ENCODE data around the gene STRIP2. TPM values are rescaled to one million over a fixed set of nuclear protein-coding genes. Genes with fewer than 3 reads are reported as not detected.

STRIP2 gene
- total RNA-seq, 1 donor from 2014 or later = 0.73 TPM

DNA sequence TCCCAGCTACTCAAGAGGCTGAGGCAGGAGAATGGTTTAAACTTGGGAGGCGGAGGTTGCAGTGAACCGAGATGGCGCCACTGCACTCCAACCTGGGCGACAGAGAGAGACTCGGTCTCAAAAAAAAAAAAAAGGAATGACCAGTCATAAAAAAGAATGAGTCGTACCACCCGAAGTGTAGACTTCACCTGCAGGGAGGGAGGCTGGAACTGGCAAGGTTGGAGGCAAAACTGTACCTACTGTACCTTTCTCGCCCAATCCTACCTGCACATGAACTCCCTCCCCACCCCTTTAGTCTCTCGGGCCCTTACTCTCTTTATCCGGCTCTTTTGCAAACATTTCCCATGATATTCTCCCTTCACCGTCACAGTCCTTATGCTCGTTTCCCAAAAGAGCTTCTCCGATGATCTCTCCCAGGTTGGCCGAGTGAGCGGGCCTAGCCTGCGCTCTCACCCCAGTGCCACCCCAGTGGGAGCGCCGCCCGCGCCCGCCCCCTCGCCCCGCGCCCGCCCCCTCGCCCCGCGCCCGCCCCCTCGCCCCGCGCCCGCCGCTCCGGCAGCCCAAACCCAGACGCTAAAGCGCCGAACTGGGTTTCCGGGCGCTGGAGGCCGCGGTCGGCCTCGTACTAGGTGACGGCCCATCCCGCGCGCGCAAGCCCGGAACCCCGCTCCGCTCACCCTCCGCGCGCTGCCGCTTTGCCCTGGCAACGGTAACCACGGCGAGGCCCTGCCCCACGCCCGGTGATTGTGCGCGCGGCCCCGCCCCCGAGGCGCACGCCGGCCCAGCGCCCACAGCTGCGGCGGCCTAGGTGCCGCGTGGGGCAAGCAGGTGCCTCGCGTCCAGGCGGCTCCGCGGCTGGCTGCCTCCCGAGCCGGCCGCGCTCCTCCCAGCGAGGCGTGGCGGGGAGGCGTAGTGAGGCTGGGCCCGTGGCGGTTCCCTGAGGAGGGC, 67.8 kb downstream of the STRIP2 start, which contains the start of gene SMKR1:
SMKR1 (plus strand) TSS at position 772 of the 948 bp plus-strand sequence. CDS start 294 bp downstream, outside the sequence.
- H3K27ac Mint-ChIP-seq (ENCODE audit: unreplicated experiment) = no peak within 1 kb of the TSS
- DNase-seq (ENCODE audit: extremely low spot score, unreplicated experiment) = peak; percentile 88

DNA sequence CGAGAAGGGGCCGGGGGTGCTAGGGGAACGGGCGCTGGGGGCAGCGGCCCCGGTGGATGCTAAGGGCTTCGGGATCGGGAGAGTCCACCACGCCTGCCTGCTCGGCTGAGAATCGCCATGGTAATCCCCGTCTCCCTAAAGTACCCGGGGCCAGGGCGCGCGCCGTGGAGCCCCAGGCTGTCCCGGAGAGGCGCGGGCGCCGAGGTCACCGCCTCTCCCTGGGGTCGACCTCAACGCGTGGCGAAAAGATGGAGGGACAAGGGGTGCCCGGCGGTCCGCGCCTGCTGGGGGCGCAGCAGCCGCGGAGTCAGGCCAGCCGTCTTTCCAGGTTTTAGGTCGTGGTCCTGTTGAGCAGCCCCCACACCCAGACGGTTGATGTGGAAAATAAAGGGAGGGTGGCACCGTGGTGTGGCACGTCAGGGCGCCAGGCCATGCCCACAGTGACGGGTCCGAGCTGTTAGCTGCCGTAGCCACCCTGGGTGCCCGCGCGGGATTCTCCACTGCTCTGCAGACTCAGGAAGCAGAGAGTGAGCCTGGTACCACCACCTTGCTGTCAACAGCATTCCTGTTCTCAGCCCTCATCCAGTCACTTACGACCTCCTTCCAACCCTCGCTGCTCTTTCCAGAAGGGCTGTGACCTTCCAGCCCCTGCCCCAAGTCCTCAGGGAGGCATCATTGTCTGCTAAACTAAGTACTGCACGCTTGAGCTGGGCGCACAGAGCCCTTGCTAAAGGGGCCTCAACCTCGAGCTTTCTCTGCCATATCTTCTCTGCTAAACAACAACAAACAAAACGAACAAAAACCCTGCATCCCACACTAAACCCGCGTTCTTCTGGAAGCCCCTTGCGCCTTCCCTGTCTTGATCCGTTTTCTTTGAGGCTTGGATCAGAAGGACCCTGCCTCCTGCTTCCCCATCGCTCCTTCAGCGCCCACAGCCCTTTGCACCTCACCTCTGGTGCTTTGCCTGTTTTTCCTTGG, 68.8 kb downstream of the STRIP2 start:
- TF ChIP-seq, protein P1, sequence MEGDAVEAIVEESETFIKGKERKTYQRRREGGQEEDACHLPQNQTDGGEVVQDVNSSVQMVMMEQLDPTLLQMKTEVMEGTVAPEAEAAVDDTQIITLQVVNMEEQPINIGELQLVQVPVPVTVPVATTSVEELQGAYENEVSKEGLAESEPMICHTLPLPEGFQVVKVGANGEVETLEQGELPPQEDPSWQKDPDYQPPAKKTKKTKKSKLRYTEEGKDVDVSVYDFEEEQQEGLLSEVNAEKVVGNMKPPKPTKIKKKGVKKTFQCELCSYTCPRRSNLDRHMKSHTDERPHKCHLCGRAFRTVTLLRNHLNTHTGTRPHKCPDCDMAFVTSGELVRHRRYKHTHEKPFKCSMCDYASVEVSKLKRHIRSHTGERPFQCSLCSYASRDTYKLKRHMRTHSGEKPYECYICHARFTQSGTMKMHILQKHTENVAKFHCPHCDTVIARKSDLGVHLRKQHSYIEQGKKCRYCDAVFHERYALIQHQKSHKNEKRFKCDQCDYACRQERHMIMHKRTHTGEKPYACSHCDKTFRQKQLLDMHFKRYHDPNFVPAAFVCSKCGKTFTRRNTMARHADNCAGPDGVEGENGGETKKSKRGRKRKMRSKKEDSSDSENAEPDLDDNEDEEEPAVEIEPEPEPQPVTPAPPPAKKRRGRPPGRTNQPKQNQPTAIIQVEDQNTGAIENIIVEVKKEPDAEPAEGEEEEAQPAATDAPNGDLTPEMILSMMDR (IDR thresholded peaks at IDR 0.05) = peak; percentile 28
- peak; percentile 83 for DNase-seq (ENCODE audit: extremely low spot score, unreplicated experiment)
- H3K36me3 Mint-ChIP-seq (ENCODE audit: unreplicated experiment) = no peaks in the 10 kb centered on the region
- no peaks in the 10 kb centered on the region for H3K9me3 Mint-ChIP-seq (ENCODE audit: unreplicated experiment)
- H3K27ac Mint-ChIP-seq (ENCODE audit: unreplicated experiment) = no peak overlapping the region
- peaks cover 6% of the 10 kb centered on the region for H3K4me1 Mint-ChIP-seq (ENCODE audit: unreplicated experiment)
- peak overlapping the region; percentile 70 for H3K4me3 Mint-ChIP-seq (ENCODE audit: unreplicated experiment)
- peaks cover 17% of the 10 kb centered on the region for H3K27me3 Mint-ChIP-seq (ENCODE audit: unreplicated experiment)

More for the DNA sequence above, 67.8 kb downstream of the STRIP2 start, which contains the start of gene SMKR1:
- Mint-ChIP-seq H3K9me3 (ENCODE audit: unreplicated experiment) (no peaks in the 10 kb centered on the region), H3K36me3 (ENCODE audit: unreplicated experiment) (no peaks in the 10 kb centered on the region), H3K4me1 (ENCODE audit: unreplicated experiment) (peaks cover 6% of the 10 kb centered on the region), H3K4me3 (ENCODE audit: unreplicated experiment) (peak within 1 kb of the TSS; percentile 70), H3K27me3 (ENCODE audit: unreplicated experiment) (peaks cover 14% of the 10 kb centered on the region)
- TF ChIP-seq, protein P1 (IDR thresholded peaks at IDR 0.05) = no peak

DNA sequence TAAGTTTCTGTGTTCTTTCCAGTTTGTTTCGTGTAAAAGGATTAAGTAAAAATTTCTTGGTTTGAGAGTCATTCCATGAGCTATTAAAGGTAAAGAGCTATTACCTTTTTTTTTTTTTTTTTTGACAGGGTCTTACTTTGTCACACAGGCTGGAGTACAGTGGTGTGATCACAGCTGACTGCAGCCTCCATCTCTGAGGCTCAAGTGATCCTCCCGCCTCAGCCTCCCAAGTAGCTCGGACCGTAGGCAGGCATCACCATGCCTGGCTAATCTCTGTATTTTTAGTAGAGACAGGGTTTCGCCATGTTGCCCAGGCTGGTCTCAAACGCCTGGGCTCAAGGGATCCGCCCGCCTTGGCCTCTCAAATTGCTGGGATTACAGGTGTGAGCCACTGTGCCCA, 69.5 kb downstream of the STRIP2 start:
- Mint-ChIP-seq H3K4me3 (ENCODE audit: unreplicated experiment) (peak overlapping the region; percentile 70), H3K27ac (ENCODE audit: unreplicated experiment) (no peak overlapping the region), H3K27me3 (ENCODE audit: unreplicated experiment) (peaks cover 22% of the 10 kb centered on the region), H3K4me1 (ENCODE audit: unreplicated experiment) (peaks cover 6% of the 10 kb centered on the region), H3K9me3 (ENCODE audit: unreplicated experiment) (no peaks in the 10 kb centered on the region), H3K36me3 (ENCODE audit: unreplicated experiment) (no peaks in the 10 kb centered on the region)
- DNase-seq (ENCODE audit: extremely low spot score, unreplicated experiment) = no peak
- TF ChIP-seq, protein P1 (IDR thresholded peaks at IDR 0.05) = no peak

DNA sequence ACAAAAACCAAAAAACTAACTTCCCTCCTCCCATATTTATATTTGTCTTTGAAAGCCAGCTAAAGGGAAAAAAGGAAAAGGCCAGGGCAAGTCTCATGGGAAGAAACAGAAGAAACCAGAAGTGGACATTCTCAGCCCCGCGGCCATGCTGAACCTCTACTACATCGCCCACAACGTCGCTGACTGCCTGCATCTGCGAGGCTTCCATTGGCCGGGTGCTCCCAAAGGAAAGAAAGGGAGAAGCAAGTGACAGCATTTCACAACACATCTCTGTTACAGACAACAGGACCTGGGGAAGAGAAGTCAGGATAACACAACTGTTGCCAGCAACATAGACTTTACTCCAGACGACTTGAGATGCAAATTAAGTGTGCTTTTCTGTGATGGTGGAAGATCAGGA, 78.0 kb downstream of the STRIP2 start:
- Mint-ChIP-seq H3K9me3 (ENCODE audit: unreplicated experiment) (no peaks in the 10 kb centered on the region), H3K27ac (ENCODE audit: unreplicated experiment) (no peak overlapping the region), H3K27me3 (ENCODE audit: unreplicated experiment) (peaks cover 35% of the 10 kb centered on the region), H3K4me3 (ENCODE audit: unreplicated experiment) (no peak overlapping the region), H3K4me1 (ENCODE audit: unreplicated experiment) (no peaks in the 10 kb centered on the region), H3K36me3 (ENCODE audit: unreplicated experiment) (no peaks in the 10 kb centered on the region)
- DNase-seq (ENCODE audit: extremely low spot score, unreplicated experiment) = no peak
- TF ChIP-seq, protein P1 (IDR thresholded peaks at IDR 0.05) = no peak

All from osteocyte (in vitro differentiated cells).